GM19351 (cell line): ENCODE results near the gene TALDO1.

Experiments used
- ATAC-seq: cut with Tn5 transposase; IDR thresholded peaks from one replicate; pipeline ENCODE4 v1.9.1; 2021; ENCODE audit warnings: mild to moderate bottlenecking, moderate library complexity; ENCODE audit not compliant: unreplicated experiment

TALDO1 gene

GRCh38 chr11:798093-798713 lies 50.9 kb downstream of the TALDO1 start, which contains the start of gene SLC25A22:
Gene SLC25A22 (minus strand): TSS chr11:798281. CDS start chr11:795006, 3,275 bp downstream.
- ATAC-seq = peak; percentile 55

GRCh38 chr11:799641-800316 lies 52.5 kb downstream of the TALDO1 start:
- ATAC-seq = no peak

- ATAC-seq = no peak
These were observed 53.2 kb downstream of the TALDO1 start for GRCh38 chr11:800473-800872.

GRCh38 chr11:801097-801780 lies 54.0 kb downstream of the TALDO1 start:
- ATAC-seq = no peak

GRCh38 chr11:802018-802617 lies 54.9 kb downstream of the TALDO1 start:
- ATAC-seq = no peak

GRCh38 chr11:802693-803466 lies 55.6 kb downstream of the TALDO1 start:
- ATAC-seq = no peak

- ATAC-seq = no peak
These were observed 56.1 kb downstream of the TALDO1 start for GRCh38 chr11:803467-803742.

- no peak for ATAC-seq
These were observed 56.7 kb downstream of the TALDO1 start for GRCh38 chr11:803770-804598.

- ATAC-seq = no peak
These were observed 57.3 kb downstream of the TALDO1 start for GRCh38 chr11:804599-804964.

GRCh38 chr11:808427-809286 lies 61.4 kb downstream of the TALDO1 start:
- no peak for ATAC-seq

GRCh38 chr11:809287-810039 lies 62.2 kb downstream of the TALDO1 start, which contains the start of gene RPLP2:
Gene RPLP2 (plus strand): TSS chr11:809967. CDS start chr11:810235, 268 bp downstream.
- peak; percentile 72 for ATAC-seq

- peak; percentile 4 for ATAC-seq
These were observed 62.8 kb downstream of the TALDO1 start for GRCh38 chr11:810040-810567.

GRCh38 chr11:811446-812245 lies 64.4 kb downstream of the TALDO1 start:
- ATAC-seq = no peak

- ATAC-seq = no peak
These were observed 65.1 kb downstream of the TALDO1 start for GRCh38 chr11:812390-812789.

GRCh38 chr11:813072-813455 lies 65.8 kb downstream of the TALDO1 start:
- ATAC-seq = no peak

GRCh38 chr11:813456-814096 lies 66.3 kb downstream of the TALDO1 start:
- no peak for ATAC-seq
